Right ventricle myocardium superior (tissue), 1 donor: ENCODE measurements around the gene RNF141. TPM values are rescaled to one million over a fixed set of nuclear protein-coding genes. Genes with fewer than 3 reads are reported as not detected.

ENCODE experiments used
- ATAC-seq: fragments of 200-7000 bp; cut with Tn5 transposase; one replicate; pipeline ENCODE4 v1.9.1; 2020; ENCODE audit warnings: mild to moderate bottlenecking; ENCODE audit not compliant: poor library complexity
- DNase-seq: peaks from one replicate; pipeline ENCODE4 v3.0.0-alpha.2; 2020
- intact Hi-C: fragments of 100-400 bp; cut with DNase I; formaldehyde crosslinking; loops from one replicate; pipeline ENCODE4 v1.11.2; 2022
- total RNA-seq: library from RNA; stranded (reverse); fragmentation: NEBNext Ultra II Directional; extraction: Animal tissue kit (Norgen Biotek cat#: 25700); gene quantifications from one replicate; pipeline ENCODE4 v1.2.1, GENCODE V29; 2021
- donor health status: DM: no; HTN: yes; CAD: no; lungs with severe emphysema.

Gene RNF141
- total RNA-seq, 1 donor from 2014 or later: 41.4 TPM

DNA sequence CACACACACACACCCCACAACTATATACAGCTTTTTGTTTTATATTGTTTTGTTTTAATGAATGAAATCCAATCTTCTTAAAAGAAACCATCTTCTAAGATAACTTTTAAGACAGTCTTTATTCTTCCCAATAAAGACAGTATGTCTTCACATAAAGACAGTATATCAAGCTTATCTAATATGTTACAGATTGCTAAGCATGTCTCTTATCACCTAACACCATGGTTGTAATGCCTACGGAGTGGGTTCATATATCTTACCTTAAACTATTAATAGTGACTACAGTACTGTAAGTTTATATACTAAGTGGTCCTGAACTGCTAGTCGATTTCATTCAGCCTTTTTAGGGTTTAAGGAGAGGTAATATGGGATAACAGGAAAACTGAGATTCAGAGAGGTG, 8.5 kb downstream of the RNF141 start:
- intact Hi-C loops: no loop called here
- ATAC-seq (no peak), DNase-seq (no peak)

DNA sequence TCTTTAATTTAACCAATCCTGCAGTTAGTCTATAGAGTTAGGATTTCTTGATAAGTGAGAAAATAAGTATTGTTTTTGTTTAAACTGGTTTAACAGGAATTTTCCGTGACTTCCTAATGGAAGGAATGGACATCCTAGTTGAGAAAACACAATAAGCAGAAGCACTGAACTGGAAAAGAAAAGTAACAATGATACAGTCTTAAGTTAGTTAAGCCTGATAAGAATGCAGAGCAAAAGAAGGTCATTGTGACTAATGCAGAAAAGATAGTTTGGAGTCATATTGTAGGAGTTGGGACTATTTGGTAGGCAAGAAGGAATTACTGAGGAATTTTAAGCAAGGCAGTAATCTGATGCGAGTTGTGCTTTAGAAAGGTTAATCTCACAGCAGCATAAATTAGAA, 11.7 kb downstream of the RNF141 start:
- DNase-seq (no peak), ATAC-seq (no peak)
- intact Hi-C loops: no loop called here

DNA sequence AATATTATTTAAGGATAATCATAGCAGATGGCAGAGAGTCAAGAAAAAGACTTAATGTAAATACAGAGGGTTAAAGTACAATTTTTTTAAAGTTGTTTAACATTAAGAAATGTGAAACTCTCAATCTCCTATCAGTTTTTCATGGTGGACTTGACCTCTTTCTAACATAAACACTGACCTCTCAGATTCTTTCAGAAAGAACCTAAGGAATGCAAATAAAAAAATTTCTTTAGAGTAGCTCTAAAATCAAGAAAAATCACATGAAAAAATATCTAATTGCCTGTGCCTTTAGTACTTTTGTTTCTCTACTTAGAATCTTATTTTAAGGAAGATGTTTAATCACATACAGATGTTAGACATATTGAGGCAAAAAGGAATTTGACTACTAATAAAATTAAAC, 12.9 kb downstream of the RNF141 start:
- DNase-seq: no peak
- intact Hi-C loops: no loop called here
- ATAC-seq: no peak

DNA sequence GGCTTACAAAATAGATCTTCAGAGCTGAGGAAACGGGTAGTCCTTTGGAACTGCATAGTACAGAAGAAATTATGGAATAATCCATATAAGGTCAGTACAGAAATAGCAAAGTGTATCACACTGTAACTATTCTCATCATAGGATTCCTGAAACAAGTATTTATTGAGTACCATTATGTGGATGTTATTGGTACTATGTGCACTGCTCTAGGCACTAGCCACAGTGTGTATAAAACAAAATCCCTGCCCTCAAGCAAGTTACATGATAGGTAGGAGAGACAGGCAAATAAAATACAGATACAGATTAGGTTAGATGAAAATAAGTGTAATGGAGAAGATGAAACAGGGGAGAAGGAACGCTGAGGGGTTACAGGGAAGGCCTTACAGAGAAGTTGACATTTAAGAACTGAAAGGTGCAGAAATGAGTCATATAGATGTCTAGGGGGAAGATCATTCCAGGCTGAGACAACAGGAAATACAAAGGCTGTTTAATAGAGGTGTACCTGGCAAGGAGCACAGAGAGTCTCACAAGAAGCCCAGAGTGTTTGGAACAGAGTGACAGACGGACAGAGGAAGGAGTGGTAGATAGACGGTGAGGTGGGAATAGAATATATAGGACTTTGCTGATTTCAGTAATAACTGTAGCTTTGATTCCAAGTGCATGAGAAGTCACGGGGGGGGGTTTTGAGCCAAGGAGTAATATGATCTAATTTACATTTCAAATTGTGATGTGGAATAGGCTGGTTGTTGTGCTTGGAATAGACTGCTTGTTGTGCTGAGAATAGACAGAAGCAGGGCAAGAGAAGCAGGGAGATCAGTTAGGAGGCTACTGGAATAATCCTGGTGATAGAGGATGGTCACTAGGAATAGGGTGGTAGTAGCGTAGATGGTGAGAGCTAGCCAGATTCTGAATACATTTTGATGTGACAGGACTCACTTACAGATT, 13.7 kb downstream of the RNF141 start:
- intact Hi-C loops: no loop called here
- DNase-seq: no peak
- no peak for ATAC-seq

DNA sequence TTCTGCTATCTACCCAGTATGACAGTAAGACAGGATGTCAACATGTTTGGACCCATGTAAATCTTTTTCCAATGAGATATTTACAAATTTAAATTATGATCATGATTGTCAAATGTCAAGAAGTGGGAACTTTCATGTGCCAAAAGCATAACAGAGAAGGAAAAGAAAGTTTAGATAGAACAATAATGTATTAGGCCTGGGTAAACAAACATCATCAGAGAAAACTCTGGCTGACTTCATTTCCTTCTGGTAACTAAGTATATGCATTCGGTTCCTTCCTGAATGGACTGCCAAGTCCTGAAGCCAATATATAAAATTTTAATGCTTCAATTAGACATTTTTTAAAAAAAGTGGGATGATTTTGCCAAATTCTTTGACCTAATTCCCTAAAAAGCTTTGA, 16.5 kb downstream of the RNF141 start:
- DNase-seq (no peak), ATAC-seq (no peak)
- intact Hi-C loops: no loop called here

DNA sequence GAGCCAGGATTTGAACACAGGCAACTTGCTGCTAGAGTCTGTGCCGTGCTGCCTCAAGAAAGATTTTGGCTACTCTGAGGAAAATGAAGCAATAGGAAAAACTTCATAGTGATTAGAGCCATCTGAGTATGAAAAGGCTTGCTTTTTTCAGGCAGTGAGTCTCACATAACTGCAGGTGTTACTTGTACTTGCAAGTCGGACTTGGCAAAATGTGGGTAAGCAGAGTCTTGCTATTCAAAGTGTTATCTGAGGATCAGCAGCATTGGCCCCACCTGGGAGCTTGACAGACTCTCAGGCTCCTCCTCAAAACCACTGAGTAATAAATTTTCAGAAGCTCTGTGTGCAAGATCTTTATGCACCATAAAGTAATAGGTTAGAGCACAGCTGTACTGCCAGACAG, 18.1 kb downstream of the RNF141 start:
- ATAC-seq (no peak), DNase-seq (no peak)
- intact Hi-C loops: no loop called here

DNA sequence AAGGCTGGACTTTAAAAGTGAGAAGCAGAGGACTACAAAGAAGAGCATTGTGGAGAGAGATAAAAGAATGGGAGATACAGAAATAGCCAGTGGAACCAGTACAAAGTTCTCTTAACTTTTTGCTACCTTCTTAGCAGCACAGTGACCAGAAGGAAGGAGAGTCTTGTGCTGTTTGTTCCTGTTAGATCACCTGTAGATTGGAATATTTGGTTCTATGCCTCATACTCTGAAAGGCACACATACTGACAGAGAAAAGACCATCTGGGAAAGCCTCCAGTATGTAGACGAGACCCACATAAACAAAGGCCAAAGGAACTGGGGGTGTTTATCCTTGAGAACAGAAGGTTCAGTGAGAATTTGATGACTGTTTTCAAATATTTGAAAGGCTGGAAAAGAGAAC, 18.7 kb downstream of the RNF141 start:
- intact Hi-C loops: no loop called here
- DNase-seq (no peak), ATAC-seq (no peak)

DNA sequence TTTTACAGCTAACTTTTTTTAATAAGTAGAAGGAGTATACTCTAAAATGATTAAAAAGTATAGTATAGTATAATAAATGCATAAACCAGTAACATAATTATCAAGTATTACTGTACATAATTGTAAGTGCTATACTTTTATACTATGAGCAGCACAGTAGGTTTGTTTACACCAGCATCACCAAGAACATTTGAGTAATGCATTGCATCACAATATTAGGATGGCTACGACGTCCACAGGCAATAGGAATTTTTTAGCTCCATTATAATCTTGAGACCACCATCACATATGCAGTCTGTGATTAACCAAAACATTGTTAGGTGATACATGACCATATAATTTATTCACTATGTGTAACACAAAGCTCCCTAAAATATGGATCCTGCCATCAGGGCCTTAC, 20.4 kb downstream of the RNF141 start:
- intact Hi-C loops: no loop called here
- no peak for ATAC-seq

DNA sequence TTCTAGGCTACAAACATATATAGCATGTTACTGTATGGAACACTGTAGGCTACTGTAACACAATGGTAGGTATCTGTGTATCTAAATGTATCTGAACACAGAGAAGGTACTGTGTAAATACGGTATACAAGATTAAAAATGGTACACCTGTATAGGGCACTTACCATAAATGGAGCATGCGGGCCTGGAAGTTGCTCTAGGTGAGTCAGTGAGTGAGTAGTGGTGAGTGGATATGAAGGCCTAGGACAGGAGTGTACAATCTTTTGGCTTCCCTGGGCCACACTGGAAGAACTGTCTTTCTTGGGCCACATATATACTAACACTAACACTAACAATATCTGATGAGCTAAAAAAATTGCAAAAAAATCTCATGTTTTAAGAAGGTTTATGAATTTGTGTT, 21.4 kb downstream of the RNF141 start:
- DNase-seq (no peak), ATAC-seq (no peak)
- intact Hi-C loops: loop anchor here (10.0 kb wide), 2 partner anchors 135 to 215 kb away; no protein-coding TSS in a partner anchor

More for the DNA sequence above, 20.4 kb downstream of the RNF141 start:
- no peak for DNase-seq

DNA sequence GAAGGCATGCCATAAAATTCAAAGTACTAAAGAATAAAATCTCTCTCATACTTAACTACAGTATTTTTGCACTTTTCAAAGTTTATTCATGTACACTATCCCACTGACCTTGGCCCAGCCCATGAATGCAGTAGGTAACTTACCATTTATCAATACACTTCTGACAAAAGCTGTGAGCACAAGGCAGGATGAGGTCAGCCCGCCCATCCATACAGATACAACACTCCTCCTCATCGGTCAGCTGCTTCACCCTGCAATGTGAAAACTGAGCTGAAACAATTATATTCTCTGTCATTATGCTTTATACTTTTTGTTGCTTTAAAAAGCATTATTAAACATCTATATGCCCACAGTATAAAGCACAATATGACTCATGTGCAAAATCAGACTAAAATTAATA, 22.1 kb downstream of the RNF141 start:
- intact Hi-C loops: loop anchor here (10.0 kb wide), 2 partner anchors 136 to 216 kb away; no protein-coding TSS in a partner anchor
- no peak for DNase-seq
- ATAC-seq: no peak

DNA sequence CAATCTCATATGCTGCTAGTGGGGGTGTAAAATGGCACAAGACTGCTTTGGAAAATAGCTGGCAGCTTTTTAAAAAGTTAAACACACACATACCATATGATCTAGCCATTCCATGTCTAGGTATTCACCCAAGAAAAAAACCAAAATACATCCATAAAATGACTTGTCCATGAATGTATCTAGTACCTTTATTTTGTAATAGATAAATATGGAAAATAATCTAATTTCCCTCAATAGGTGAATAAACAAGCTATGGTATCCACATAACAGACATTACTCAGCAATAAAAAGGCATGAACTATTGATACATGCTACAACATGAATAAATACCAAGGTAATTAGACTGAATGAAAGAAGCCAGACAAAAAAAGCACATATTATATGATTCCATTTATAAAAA, 22.9 kb downstream of the RNF141 start:
- DNase-seq (no peak), ATAC-seq (no peak)
- intact Hi-C loops: loop anchor here (10.0 kb wide), 2 partner anchors 137 to 217 kb away; no protein-coding TSS in a partner anchor

DNA sequence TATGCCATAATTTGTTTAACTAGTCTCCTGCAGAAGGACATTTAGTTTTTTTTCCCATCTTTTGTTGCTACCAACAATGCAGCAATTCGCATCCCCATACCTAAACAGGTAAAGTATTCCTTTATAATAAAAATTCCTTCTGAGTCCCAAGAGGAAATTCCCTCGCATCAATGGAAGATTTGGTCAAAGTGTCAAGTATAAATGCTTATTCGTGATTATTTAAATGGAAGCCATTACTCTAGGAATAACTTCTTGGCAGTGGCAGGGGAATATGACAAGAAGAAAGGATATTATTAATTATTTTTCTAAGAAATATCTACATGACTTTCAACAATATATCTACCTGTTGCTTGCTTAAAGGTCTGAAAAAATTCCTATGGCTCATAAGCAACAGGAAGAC, 25.6 kb downstream of the RNF141 start:
- no peak for ATAC-seq
- no peak for DNase-seq
- intact Hi-C loops: loop anchor here (10.0 kb wide), 2 partner anchors 139 to 219 kb away; no protein-coding TSS in a partner anchor

DNA sequence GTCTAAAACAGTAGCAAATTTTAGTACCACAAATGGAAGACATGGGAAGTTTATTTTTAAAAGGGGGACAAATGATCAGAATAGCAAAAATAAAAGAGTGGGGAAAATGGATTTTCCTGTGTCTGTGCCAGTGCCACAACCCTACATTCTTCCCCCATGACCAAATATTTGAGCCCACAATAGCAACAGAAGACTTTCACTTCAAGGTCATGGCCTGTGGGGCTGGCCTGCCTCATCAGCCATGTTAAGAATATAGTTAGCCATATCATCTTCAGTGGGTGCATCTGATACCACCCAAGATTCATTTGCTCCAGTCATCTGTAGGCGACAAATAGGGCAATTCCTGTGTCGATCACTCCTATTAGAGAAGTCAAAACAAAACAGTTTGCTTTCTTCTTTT, 26.3 kb downstream of the RNF141 start:
- no peak for ATAC-seq
- intact Hi-C loops: loop anchor here (10.0 kb wide), 2 partner anchors 140 to 220 kb away; no protein-coding TSS in a partner anchor

DNA sequence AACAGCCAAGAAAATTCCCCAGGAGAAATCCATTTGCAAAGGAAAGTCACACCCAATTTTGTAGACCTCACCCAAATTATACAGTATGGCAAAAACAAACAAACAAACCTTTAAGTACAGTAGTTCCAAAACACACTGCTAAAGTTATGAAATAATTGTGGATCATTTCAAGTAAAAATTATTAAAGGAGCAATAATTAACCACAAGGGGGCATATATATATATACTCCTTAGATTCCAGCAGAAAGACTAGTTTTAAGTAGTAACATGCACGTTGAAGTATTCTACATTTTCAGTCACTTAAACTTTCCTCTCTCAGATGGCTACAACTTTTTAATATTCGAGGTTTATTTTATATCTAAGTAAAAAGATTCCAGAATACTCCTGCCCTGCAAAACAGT, 26.8 kb downstream of the RNF141 start:
- intact Hi-C loops: loop anchor here (10.0 kb wide), 2 partner anchors 141 to 221 kb away; no protein-coding TSS in a partner anchor
- no peak for DNase-seq
- ATAC-seq: no peak

More for the DNA sequence above, 26.3 kb downstream of the RNF141 start:
- no peak for DNase-seq

DNA sequence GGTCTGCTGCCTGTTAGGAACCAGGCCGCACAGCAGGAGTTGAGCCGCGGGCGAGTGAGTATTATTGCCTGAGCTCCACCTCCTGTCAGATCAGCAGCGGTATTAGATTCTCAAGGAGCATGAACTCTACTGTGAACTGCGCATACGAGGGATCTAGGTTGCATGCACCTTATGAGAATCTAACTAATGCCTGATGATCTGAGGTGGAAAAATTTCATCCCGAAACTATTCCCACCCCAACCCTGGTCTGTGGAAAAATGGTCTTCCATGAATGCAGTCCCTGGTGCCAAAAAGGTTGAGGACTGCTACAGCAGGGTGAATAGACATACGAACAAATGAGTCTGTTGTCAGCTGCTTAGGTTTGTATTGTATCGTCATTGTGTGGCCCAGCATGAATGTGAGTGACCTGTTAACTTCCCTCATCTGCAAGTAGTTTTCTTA, 29.8 kb downstream of the RNF141 start:
- DNase-seq (no peak), ATAC-seq (no peak)
- intact Hi-C loops: loop anchor here (10.0 kb wide), 2 partner anchors 144 to 224 kb away; no protein-coding TSS in a partner anchor

DNA sequence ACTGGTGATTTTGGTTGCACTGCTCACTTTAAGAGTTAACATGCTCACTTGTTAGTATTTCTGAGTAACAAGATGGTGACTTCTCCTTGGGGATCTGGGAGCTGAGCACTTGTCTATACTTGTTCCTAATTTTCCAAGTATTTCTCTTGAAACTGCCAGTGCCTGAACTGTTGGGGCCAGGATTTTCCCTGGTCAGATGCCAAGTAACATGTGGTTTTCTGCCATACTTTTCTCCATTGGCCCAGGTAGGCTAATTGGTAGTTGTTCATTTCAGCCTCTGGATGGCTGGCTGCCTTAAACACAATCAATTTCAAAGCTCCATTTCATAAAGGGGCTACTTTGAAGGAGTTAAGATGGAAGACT, 35.0 kb downstream of the RNF141 start:
- ATAC-seq (no peak), DNase-seq (no peak)
- intact Hi-C loops: no loop called here

DNA sequence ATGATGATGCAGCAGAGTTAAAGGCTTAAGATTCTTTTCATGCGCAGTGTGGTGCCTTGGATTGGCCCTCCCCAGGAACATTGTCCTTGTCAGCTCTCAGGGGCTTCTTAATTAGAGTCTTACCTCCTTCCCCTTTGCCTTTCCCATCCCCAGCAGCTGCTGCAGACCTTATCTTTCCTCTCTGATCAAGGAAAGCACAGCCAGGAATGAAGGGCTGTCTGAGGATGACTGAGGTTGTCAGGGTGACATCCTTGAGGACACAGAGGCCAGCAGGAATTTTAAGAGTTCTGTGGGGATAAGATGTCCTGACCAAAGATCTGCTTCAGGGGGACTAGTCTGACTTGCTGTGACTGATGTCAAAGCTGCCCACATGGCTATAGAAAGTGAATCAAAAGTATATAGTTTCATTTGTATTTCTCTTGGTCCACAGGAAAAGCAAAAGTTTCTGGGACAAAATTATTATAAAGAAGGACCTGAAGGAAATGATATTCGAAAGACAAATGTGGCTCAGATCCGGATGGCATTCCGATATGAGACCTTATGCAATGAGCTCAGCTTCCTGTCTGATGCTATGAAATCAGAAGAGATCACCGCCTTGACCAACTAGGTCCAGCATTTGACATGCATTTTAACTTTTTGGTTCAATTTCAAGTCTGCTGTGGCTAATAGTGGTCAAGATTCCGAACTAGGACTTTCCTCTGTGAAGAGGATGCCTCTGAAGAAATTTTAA, 35.5 kb downstream of the RNF141 start:
- DNase-seq (no peak), ATAC-seq (no peak)
- intact Hi-C loops: no loop called here

DNA sequence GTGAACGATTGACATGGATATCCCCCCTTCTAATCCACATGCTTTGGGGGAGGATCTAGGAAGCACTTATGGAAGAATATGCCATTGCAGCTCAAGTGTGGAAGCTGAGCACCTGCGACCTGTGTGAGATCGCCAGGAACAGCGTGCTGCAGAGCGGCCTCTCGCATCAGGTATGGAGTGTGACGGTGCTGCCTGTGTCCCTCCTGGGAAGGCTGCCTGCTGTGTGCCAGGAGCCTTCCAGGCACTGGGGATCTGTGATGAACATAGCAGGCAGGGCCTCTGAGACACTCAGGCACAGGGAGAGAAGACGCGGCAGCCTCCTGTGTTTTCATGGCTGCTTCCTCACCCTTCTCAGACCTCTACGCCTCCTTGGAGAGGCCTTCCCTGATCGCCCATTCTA, 36.5 kb downstream of the RNF141 start:
- DNase-seq (no peak), ATAC-seq (no peak)
- intact Hi-C loops: no loop called here

DNA sequence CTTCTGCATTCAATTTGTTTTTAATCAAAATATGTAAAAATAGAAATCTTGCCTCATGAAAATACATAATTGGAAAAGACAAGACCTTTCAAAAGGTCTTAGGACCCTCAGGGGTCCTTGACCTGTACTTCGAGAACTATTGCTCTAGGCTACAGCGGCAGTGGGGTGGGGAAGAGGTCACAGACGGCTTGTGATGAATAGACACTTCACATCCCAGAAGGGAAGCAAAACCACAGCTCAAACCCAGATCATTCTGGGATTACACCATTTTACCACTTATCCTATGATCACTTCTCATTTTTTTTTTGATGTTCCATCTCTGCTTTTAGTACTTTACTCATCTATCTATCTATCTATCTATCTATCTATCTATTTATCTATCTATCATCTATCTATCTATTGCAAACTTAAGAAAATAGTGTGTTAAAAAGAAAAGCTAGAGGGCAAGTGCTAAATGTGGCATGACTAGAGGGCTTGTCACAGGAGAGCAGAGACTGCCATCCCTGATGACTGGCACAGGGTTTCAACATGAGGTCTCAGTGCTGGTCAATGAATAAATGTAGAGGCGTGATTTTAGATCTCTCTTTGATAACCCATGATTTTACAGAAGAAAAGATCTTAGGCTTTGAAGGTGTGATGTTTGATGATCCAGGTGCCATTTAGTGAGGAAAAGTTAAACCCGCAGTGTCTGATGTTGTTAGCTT, 37.1 kb downstream of the RNF141 start:
- ATAC-seq: peak; percentile 46
- DNase-seq: no peak
- intact Hi-C loops: no loop called here
